ENCODE data around the gene PAOX. TPM values are rescaled to one million over a fixed set of nuclear protein-coding genes. Genes with fewer than 3 reads are reported as not detected.

PAOX gene
- total and polyA plus RNA-seq, 2 experiments from 2014 or later: 4.1 to 8.7 TPM

GRCh38 chr10:133391761-133392518 is 12.9 kb downstream of the PAOX start (continued):
- TF ChIP-seq ZNF462 (CRISPR knock-in tag; IDR thresholded peaks at IDR 0.05) (no peak), JUNB (IDR thresholded peaks at IDR 0.05; ENCODE audit: unreplicated experiment) (no peak)

GRCh38 chr10:133393401-133394063 is 14.5 kb downstream of the PAOX start:
- Histone ChIP-seq H3K79me2 (replicated peaks; ENCODE audit: insufficient read depth) (peaks cover 38% of the 10 kb centered on the region), H3K9me2 (ENCODE audit: insufficient read depth) (no peaks in the 10 kb centered on the region), H4K20me1 (replicated peaks; ENCODE audit: insufficient read depth) (peaks cover 5% of the 10 kb centered on the region; the same call in 1 of the 2 replicates), H3K27me3 (ENCODE audit: insufficient read depth) (no peaks in the 10 kb centered on the region), H3K27ac (ENCODE audit: low read depth) (peak overlapping the region; percentile 61; the same call in 1 of the 2 replicates), H3K4me1 (ENCODE audit: insufficient read depth) (no peaks in the 10 kb centered on the region), H3F3A (replicated peaks; ENCODE audit: low read depth) (0 out of 2 replicates have a peak, but pooled peaks cover 3% of the 10 kb centered on the region), H3K4me3 (peak overlapping the region; percentile 100), H3K36me3 (ENCODE audit: insufficient read depth) (peaks cover 10% of the 10 kb centered on the region), H2AFZ (0 out of 2 replicates have a peak overlapping the region, but pooled peaks have one; percentile 52), H3K4me2 (peak overlapping the region; percentile 58)
- no peak; the same call in 2 of the 3 replicates for ATAC-seq
- H3K9me3 Mint-ChIP-seq: no peaks in the 10 kb centered on the region
- no peak overlapping the region for H3K27ac Mint-ChIP-seq
- no peak for DNase-seq (ENCODE audit: low spot score)
- H3K36me3 Mint-ChIP-seq (ENCODE audit: low read depth): peaks cover 33% of the 10 kb centered on the region
- H3K4me3 Mint-ChIP-seq: peak overlapping the region; percentile 95
- H3K27me3 Mint-ChIP-seq (ENCODE audit: insufficient read depth, low read depth, poor library complexity): peaks cover 4% of the 10 kb centered on the region
- peaks cover 9% of the 10 kb centered on the region for H3K4me1 Mint-ChIP-seq
- no peak for TF ChIP-seq ZNF114 (CRISPR knock-in tag; IDR thresholded peaks at IDR 0.05)
- no peak for TF ChIP-seq CTCF (conservative IDR thresholded peaks at IDR 0.05; ENCODE audit: low read depth in 2 of 2)
- TF ChIP-seq NANOG (IDR thresholded peaks at IDR 0.05; ENCODE audit: borderline replicate concordance): no peak
- no peak for TF ChIP-seq REST (IDR thresholded peaks at IDR 0.05; ENCODE audit: unreplicated experiment)
- TF ChIP-seq EZH2 (IDR thresholded peaks at IDR 0.05; ENCODE audit: low read depth, unreplicated experiment): no peak
- no peak for TF ChIP-seq POLR2AphosphoS5 (IDR thresholded peaks at IDR 0.05; ENCODE audit: low read depth)
- TF ChIP-seq CREB1 (CRISPR knock-in tag; IDR thresholded peaks at IDR 0.05; ENCODE audit: low read depth): no peak
- TF ChIP-seq ZNF331 (CRISPR knock-in tag; IDR thresholded peaks at IDR 0.05; ENCODE audit: low read depth): no peak
- no peak for TF ChIP-seq STAT1 (IDR thresholded peaks at IDR 0.05; ENCODE audit: unreplicated experiment)

Data from GM23338 (cell line).